ENCODE results near the gene KPNA3.
A peak's percentile ranks its signal among the peaks of the same experiment; 100 is the strongest.

The KPNA3 gene

DNA sequence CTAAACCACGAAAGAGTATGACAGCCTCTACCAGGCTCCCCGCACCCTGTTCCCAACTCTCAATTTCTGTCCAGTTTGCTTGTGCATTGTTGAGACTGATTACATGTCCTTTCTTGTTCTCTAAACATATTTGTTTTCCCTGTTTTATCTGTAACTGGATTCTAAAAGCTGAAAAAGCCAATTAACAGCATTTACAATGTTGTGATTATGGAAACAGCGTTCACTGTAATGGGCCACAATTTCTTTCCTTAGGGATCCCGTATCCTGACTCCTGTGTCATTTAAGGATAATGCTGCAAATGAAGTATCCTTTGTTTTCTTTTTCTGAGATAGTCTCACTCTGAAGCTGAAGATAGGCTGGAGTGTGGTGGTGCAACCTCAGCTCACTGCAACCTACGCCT, 121.7 kb downstream of the KPNA3 start:
- no peak for DNase-seq

DNA sequence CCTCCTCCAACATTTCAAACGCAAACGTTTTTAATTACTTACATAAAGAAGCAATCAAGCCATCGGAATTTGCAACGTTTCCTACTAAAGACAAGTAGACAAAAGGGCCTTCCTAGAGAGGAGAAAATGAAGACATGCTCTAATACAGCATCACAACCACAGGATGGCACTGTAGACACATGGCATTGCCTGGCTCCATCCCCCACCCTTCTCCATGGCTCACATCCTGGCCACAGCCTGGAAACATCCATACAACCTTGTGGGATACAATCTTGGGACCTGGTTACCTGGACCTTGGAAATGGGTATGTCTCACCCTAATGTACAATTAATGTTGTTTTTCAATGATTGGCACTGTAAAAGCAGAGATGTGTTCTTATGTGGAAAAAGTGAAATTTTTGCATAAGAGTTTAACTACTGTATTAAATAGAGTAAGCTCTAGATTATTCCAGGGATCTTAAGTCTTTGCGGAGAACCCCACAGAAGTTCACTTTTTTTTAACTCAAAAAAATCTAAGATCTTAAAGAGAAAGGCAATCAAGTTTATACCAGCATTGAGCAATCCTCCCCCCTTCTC, 122.7 kb downstream of the KPNA3 start:
- peak; percentile 30 for DNase-seq

DNA sequence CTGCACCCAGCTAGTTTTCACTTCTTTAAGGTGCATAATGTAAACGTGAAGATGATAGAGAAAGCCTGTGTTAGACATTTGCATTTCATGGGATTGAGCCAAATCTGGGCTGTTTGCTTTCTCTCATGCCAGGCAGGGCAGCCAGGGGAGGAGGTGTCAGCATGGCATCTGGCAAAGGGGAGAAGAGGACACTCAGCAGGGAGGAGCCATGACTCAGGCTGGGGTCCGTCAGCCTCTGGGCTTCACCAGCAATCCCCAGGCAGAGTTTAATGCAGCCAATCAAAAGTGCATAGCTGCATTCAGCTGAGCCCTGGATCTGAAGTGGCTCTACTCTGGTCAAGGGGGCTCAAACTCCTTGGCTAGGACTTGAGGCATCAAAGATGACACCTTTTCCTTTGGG, 124.7 kb downstream of the KPNA3 start:
- no peak for DNase-seq

DNA sequence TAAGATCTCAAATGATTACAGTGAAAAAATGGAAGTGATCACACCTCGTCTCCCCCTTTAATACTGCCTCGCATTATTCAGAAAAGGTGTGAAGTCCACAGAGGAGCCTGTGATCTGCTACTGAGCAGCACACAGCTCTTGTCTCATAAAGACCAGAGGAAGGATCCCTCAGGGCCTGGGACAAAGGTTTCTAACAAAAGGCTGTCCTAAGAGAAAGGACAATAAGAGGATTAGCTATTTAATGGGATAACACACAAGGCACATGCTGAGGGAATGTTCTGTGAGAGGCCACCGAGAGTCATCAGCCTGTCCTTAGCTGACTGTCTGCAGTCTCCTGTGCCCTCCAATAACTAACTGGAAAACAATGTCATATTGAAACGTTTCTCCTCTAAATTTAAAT, 127.9 kb downstream of the KPNA3 start:
- no peak for DNase-seq

DNA sequence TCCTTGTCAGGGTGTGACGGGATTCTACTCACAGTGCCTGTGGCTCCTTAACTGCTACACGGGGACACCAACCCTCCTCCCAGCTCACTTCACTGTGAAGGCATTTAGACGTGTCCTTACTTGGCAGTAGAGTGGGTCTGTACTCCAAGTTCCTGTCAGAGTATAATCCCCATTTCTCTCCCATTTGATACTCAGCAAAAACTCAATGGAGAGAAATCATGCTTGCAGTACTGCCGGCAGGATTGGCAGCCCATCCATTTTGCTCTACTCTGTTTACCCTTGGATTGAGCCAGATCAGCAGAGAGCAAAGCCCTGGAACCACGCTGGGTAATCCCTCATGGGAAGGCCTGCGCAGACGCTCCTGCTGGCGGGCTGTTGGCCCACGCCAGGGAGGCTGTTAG, 135.2 kb downstream of the KPNA3 start:
- no peak for DNase-seq

DNA sequence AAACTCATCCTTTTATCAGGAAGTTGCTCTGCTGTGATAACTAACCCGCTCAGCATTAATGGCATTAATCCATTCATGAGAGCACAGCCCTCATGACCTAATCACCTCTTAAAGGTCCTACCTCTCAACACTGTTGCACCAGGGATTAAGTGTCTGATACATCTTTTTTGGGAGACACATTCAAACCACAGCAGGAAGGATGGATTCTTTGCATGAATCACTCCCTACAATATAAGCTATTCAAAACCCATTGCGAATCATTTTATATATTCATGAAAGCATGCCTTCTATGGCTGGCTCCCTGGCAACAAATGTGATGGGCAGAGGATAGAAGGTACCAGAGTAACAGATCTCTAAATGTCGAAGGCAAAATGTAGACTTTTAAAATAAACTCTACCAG, 136.6 kb downstream of the KPNA3 start:
- DNase-seq, result no peak

DNA sequence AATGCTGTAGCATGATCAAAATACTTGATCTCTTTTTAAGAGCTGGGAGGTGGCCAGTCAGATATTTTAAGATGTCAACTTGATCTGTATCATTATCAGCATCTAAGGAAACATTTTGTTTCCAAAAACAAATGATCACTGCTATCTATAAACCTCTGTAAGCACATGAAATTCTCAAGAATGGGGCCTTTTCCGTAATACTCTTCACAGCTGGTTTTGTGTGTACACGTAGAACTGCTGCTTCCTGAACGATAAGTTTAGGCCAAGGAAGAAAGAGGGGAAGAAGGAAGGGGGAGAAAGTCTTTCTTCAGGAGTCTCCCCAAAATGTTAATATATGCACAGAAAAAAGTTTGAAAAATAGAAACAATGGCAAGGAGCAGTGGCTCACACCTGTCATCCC, 138.5 kb downstream of the KPNA3 start:
- DNase-seq, result no peak

DNA sequence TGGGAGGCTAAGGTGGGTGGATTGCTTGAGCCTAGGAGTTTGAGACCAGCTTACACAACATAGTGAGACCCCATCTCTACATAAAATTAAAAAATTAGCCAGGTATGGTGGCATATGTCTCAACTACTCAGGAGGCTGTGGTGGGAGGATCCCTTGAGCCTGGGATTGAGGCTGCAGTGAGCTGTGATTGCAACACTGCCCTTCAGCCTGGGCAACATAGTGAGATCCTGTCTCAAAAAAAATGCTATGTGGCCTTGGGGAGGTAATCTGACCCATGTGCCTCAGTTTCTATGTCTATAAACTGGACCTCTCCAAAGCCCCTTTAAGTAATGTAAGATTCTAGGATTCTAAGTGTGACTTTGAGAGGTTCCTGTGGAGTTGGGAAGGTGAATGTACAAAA, 139.0 kb downstream of the KPNA3 start:
- DNase-seq, result no peak

DNA sequence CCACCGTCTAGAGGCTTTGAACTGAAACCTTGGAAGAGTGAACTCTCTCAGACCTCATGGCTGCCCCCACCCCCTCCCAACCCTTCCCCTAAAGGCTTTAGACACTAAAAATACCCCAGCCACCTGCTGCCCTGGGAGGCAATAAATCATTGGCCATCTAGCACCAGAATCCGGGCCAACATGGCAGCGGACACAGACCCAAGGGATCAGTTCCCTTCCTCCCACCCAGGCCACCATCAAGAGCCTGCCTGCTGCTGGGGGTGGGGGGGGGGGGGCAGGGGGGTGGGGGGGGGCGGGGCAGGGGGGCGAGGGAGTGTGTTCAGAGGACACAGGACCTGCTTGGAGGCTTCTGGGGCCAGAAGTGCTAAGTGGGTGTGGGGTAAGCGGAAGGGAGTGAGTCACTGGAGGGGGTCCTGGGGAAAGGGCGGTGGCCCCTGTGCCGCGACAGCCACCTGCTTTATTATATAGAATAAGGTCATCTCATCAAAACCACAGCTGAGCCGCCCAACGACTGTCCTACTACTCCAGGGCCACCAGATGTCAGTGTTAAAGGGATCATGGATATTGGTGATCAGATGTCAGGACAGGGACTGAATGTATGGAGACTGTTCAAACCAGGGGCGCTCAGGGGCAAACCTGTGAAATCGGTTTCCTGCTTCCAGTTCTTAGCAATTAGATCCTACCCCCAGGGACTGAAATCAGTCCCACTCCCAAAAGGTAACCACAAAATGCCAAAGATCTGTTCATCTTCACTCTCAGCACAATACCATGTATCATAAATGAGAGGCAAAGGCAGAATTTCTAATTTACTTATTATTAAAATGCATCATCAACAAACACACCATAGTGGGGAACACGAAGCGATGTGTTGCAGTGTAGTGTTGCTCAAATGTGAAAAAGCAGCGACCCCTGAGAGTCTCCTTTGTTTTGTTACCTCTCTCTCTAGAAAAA, 139.9 kb downstream of the KPNA3 start:
- peak; percentile 39 for DNase-seq

DNA sequence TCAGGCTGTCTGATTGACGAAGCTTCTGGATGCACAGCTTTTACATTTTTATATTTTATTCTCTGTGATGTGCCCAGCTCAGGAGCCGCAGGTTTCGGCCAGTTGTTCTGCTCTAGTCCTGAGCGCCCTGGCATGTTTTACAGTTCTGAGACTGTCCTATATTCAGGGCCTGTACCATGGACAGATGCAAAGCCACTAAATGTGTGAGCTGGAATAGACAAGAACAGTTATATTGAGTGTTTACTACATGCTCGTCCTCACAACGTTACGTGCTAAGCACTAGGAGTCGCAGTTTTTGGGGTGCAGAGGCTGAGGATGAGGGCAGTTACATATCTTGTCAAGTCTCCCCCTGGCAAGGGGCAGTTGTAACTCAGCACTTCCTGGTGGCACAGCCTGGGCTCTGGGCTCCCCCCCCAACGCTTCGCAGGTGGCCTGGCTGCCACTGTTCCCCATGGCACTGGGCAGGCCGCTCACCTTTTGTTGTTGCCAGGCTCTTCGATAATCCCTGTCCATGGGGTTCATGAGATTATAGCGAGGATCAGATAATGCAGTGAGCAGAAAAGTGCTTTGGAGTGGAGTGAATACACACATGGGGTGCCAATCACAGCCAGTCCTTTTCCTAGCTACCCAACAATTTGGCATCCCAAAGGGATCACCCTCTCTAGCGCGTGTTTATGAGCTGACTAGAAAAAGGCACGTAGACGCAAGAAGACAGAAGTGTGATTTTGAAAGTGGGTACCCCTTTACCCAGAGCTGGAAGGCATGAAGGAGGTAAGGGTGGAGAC, 140.7 kb downstream of the KPNA3 start:
- no peak for DNase-seq

DNA sequence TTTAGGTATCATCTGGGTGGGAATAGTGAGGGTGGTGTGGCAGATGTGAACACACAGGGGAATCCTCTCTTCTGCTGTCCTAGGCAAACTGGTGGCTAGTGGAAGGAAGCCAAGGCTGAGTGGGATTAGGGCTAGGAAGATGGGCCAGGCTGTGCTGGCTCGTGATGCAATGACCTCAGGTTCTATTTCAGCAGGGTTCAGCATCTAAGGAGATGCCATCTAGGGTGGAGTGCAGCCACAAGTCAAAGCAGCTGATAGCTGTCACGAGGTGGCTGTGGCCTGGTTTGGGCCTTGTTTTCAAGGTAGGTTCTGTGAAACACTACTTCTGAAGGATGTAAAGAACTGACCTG, 142.5 kb downstream of the KPNA3 start:
- DNase-seq, result no peak
